SK-N-MC (cell line): ENCODE data around the gene LRRC4C.

ENCODE experiments used
- DNase-seq: peaks from one replicate; pipeline ENCODE4 v3.0.0-alpha.2; 2011; ENCODE audit warnings: low read depth, low spot score
- H3K27ac ChIP-seq: fragments of 200-600 bp; sonication (generic); 2 replicates; pipeline ENCODE4 v1.5.1; 2016; ENCODE audit warnings: mixed run types
- H3K36me3 ChIP-seq: fragments of 200-600 bp; sonication (generic); 2 replicates; pipeline ENCODE4 v1.6.1; 2017; ENCODE audit warnings: antibody characterized with exemption, low read length, mixed read lengths; ENCODE audit not compliant: insufficient read depth
- H3K4me3 ChIP-seq: fragments of 200-600 bp; sonication (generic); 2 replicates; pipeline ENCODE4 v1.5.1; 2016
- H3K9ac ChIP-seq: fragments of 200-600 bp; sonication (generic); 2 replicates; pipeline ENCODE4 v1.8.0; 2017; ENCODE audit warnings: mixed run types, mixed read lengths; ENCODE audit not compliant: insufficient read length
- H3K9me3 ChIP-seq: fragments of 200-600 bp; sonication (generic); 2 replicates; pipeline ENCODE4 v1.6.1; 2017; ENCODE audit warnings: low read depth, mild to moderate bottlenecking, antibody characterized with exemption, low read length, moderate library complexity, mixed read lengths
- EZH2 ChIP-seq: fragments of 200-600 bp; sonication (generic); IDR thresholded peaks from one replicate; pipeline ENCODE4 v1.6.1; 2017; ENCODE audit warnings: antibody characterized with exemption
- FOXP2 ChIP-seq: optimal IDR thresholded peaks from 2 replicates; pipeline ENCODE3; 2011; ENCODE audit warnings: mild to moderate bottlenecking, moderate library complexity; ENCODE audit not compliant: insufficient read depth; ENCODE audit errors: extremely low read length, control extremely low read depth
- POLR2AphosphoS5 ChIP-seq: IDR thresholded peaks from 2 replicates; pipeline ENCODE4 v1.6.1; 2012; ENCODE audit warnings: mild to moderate bottlenecking, low read depth, low read length, borderline replicate concordance

The LRRC4C gene

DNA sequence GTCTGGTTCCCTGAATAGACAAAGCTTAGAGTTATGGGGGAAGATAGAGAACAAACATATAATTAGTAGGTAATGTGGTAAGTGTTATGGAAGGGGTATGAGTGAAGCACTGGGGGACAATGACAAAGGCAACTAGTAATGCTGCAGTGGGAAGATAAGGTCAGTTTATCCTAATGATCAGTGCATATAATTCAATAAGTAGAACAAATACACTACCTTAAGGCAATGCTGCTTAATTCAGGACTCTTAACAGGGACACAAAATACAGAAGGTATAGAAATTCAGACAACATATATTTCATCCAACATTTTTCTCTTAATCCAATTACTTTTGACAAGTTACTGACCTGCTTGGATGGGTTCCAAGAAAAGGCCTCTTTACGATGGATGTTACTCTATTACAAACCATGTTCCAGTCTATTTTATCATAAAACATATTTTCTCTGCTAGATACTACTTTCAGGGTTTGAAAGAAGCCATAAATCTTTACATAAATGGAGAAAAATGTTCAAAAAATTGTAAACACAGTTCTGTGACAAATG is 1186.2 kb downstream of the LRRC4C start:
- DNase-seq, result no peak
- TF ChIP-seq EZH2, result no peak
- no peak for TF ChIP-seq FOXP2
- no peak for TF ChIP-seq POLR2AphosphoS5
- H3K36me3 ChIP-seq, result peaks cover 4% of the 10 kb centered on the region; the same call in 1 of the 2 replicates
- H3K4me3 ChIP-seq, result no peak overlapping the region
- no peak overlapping the region for H3K27ac ChIP-seq
- no peaks in the 10 kb centered on the region for H3K9me3 ChIP-seq
- no peak overlapping the region for H3K9ac ChIP-seq

DNA sequence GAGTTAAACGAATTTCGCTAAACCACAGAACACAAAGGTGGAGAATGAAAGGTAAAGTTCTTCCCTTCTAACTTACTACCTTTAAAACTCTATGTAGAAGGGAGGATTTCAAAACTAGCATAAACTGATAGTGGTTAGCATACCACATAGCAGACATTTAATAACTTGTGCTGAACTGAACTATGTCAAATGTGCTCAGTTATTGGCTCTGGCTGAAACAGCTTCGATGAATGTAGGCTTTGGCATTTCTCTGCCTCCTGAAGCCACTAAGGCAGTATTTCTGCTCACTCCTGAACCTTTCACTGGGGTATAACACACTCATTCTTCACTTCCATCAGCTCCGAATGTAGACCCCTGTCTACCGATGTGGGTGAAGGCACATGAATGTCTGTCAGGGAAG is 1188.1 kb downstream of the LRRC4C start:
- H3K9me3 ChIP-seq, result no peaks in the 10 kb centered on the region
- H3K9ac ChIP-seq, result no peak overlapping the region
- no peaks in the 10 kb centered on the region for H3K36me3 ChIP-seq
- no peak overlapping the region for H3K27ac ChIP-seq
- DNase-seq, result no peak
- TF ChIP-seq FOXP2 (no peak), POLR2AphosphoS5 (no peak), EZH2 (no peak)
- H3K4me3 ChIP-seq, result no peak overlapping the region

DNA sequence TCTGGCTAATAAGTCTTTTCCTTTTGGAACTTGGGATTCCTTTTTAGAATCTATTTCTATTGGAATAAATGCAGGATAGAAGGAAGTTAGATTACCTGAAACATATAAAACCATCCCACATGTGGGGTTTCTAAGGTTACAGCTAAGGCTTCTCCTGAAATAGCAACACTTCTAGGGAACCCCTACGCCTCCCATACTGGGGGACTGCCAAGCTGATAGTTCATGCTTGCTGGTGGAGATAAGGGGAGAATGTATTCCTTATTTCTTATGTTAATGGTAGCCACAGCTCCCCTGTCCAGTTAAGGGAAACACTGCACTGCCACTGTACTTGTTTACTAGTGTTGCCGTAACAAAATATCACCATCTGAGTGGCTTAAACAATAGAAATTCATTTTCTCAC is 1189.6 kb downstream of the LRRC4C start:
- H3K4me3 ChIP-seq, result no peak overlapping the region
- no peak for DNase-seq
- no peaks in the 10 kb centered on the region for H3K9me3 ChIP-seq
- TF ChIP-seq FOXP2 (no peak), POLR2AphosphoS5 (no peak), EZH2 (no peak)
- H3K9ac ChIP-seq, result no peak overlapping the region
- H3K36me3 ChIP-seq, result no peaks in the 10 kb centered on the region
- no peak overlapping the region for H3K27ac ChIP-seq

GRCh38 chr11:40268551-40268950 is 1190.9 kb downstream of the LRRC4C start:
- H3K9me3 ChIP-seq, result no peaks in the 10 kb centered on the region
- no peaks in the 10 kb centered on the region for H3K36me3 ChIP-seq
- no peak overlapping the region for H3K9ac ChIP-seq
- no peak for DNase-seq
- H3K27ac ChIP-seq, result no peak overlapping the region
- TF ChIP-seq FOXP2, result no peak
- no peak for TF ChIP-seq POLR2AphosphoS5
- no peak for TF ChIP-seq EZH2
- H3K4me3 ChIP-seq, result no peak overlapping the region

GRCh38 chr11:40255457-40255856 is 1204.0 kb downstream of the LRRC4C start:
- Histone ChIP-seq H3K36me3 (no peaks in the 10 kb centered on the region), H3K4me3 (no peak overlapping the region), H3K9me3 (no peaks in the 10 kb centered on the region), H3K9ac (no peak overlapping the region), H3K27ac (no peak overlapping the region)
- TF ChIP-seq EZH2 (no peak), FOXP2 (no peak), POLR2AphosphoS5 (no peak)
- no peak for DNase-seq

DNA sequence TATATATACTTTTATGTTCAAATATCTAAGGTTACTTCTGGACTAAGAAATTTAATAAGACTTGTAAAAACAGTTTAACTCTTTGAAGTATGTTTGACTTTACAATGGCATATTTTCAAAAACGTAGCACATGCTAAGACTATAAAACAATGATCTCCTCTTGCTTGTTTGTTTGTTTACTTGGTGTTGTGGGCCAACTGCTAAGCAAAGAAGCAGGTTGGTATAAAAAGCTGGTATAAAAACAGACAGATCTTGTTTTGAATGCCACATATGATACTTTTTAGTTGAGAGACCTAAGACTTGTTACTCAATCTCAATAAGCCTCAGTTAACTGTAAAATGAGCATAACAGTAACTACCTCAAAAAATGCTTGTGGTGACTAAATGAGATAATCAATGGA is 1206.3 kb downstream of the LRRC4C start:
- TF ChIP-seq POLR2AphosphoS5 (no peak), FOXP2 (no peak), EZH2 (no peak)
- no peak overlapping the region for H3K27ac ChIP-seq
- H3K4me3 ChIP-seq, result no peak overlapping the region
- H3K9me3 ChIP-seq, result no peaks in the 10 kb centered on the region
- no peaks in the 10 kb centered on the region for H3K36me3 ChIP-seq
- H3K9ac ChIP-seq, result no peak overlapping the region
- no peak for DNase-seq

- no peaks in the 10 kb centered on the region for H3K9me3 ChIP-seq
- no peaks in the 10 kb centered on the region for H3K36me3 ChIP-seq
- H3K27ac ChIP-seq, result no peak overlapping the region
- H3K9ac ChIP-seq, result no peak overlapping the region
- DNase-seq, result no peak
- no peak overlapping the region for H3K4me3 ChIP-seq
- TF ChIP-seq FOXP2 (no peak), POLR2AphosphoS5 (no peak), EZH2 (no peak)
These were observed 1207.2 kb downstream of the LRRC4C start for GRCh38 chr11:40252236-40252635.

DNA sequence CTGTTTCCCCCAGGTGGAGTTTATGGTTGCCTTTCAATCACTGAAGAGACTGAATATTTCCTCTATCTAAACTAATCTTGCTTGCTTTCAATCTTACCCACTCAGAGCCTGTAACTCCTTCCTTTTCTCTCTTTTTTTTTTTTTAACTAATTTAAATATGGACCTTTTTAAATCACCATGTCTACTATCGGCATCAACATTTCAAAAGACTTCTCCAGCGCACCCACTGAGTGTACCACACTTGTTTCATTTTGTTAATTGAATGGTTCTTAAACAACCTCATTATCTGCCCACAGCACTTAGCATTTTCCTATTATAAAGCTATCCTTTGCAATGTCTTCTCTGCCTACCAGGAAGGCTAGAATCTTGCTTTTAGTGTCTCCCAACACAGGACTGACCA is 1212.5 kb downstream of the LRRC4C start:
- Histone ChIP-seq H3K27ac (no peak overlapping the region), H3K9me3 (no peaks in the 10 kb centered on the region), H3K9ac (no peak overlapping the region), H3K36me3 (no peaks in the 10 kb centered on the region), H3K4me3 (no peak overlapping the region)
- DNase-seq, result no peak
- TF ChIP-seq FOXP2 (no peak), EZH2 (no peak), POLR2AphosphoS5 (no peak)

DNA sequence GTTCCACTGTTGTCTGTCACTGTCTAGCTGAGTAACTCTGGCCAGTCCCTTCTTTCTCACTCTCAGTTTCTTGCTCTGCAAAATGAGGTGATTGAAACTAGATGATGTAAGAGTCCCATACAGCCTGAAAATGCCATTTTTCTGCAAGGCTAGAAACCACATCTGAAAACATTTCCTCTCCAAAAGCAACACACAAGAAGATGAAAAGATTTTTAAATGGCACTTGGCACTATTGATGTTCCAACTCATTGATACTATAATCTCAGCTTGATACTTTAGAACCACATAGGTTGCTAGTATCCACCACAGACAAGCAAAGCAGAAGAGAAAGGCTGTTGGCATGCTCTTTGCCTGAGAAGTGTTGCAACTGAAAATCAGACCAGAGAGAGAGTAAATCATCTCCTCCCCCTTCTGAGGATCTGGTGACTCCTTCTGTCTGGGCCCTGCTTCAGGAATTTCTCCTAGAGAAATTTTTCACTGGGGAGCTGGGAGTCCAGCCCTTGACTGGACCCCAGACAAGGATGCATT is 1217.9 kb downstream of the LRRC4C start:
- H3K27ac ChIP-seq, result no peak overlapping the region
- no peak for TF ChIP-seq FOXP2
- no peak for TF ChIP-seq EZH2
- TF ChIP-seq POLR2AphosphoS5, result no peak
- no peak overlapping the region for H3K9ac ChIP-seq
- DNase-seq, result no peak
- no peaks in the 10 kb centered on the region for H3K36me3 ChIP-seq
- H3K4me3 ChIP-seq, result no peak overlapping the region
- H3K9me3 ChIP-seq, result no peaks in the 10 kb centered on the region
